ENCODE data around the gene EFNB3. TPM values are rescaled to one million over a fixed set of nuclear protein-coding genes. Genes with fewer than 3 reads are reported as not detected.

EFNB3 gene
- total and polyA plus RNA-seq, 10 of the 15 experiments (the other 5 are each of a cell fraction or from before 2014, with no cell fraction given): 0.01 to 0.13 (median 0.04) TPM; not detected in 5

- TF ChIP-seq TARDBP (IDR thresholded peaks at IDR 0.05; ENCODE audit: borderline replicate concordance) (no peak), IRF5 (IDR thresholded peaks at IDR 0.05; ENCODE audit: borderline replicate concordance) (no peak), NRF1 (conservative IDR thresholded peaks at IDR 0.05; ENCODE audit: low read depth, low read length) (no peak), NFYB (IDR thresholded peaks at IDR 0.05; ENCODE audit: insufficient read depth, low read depth, low read length) (no peak), SMAD5 (IDR thresholded peaks at IDR 0.05; ENCODE audit: low read depth) (peak; percentile 93), BHLHE40 (IDR thresholded peaks at IDR 0.05; ENCODE audit: borderline replicate concordance in 1 of 2, low read depth in 2 of 2, low read length in 1 of 2) (peak; percentile 97), ASH2L (IDR thresholded peaks at IDR 0.05; ENCODE audit: borderline replicate concordance, low read depth) (no peak), DPF2 (IDR thresholded peaks at IDR 0.05) (no peak; the same call in 1 of the 2 replicates), SRF (IDR thresholded peaks at IDR 0.05; ENCODE audit: low read depth in 2 of 2, low read length in 2 of 2) (no peak), BACH1 (IDR thresholded peaks at IDR 0.05; ENCODE audit: borderline replicate concordance) (peak; percentile 62; the same call in 1 of the 2 replicates), SMAD1 (IDR thresholded peaks at IDR 0.05; ENCODE audit: low read depth, partially characterized antibody) (peak; percentile 81), SUPT20H (IDR thresholded peaks at IDR 0.05; ENCODE audit: borderline replicate concordance, control insufficient read depth, low read depth, low read length) (no peak), ZNF592 (IDR thresholded peaks at IDR 0.05) (no peak), LARP7 (IDR thresholded peaks at IDR 0.05) (no peak), RBBP5 (conservative IDR thresholded peaks at IDR 0.05) (no peak)
- TF ChIP-seq, protein P1, sequence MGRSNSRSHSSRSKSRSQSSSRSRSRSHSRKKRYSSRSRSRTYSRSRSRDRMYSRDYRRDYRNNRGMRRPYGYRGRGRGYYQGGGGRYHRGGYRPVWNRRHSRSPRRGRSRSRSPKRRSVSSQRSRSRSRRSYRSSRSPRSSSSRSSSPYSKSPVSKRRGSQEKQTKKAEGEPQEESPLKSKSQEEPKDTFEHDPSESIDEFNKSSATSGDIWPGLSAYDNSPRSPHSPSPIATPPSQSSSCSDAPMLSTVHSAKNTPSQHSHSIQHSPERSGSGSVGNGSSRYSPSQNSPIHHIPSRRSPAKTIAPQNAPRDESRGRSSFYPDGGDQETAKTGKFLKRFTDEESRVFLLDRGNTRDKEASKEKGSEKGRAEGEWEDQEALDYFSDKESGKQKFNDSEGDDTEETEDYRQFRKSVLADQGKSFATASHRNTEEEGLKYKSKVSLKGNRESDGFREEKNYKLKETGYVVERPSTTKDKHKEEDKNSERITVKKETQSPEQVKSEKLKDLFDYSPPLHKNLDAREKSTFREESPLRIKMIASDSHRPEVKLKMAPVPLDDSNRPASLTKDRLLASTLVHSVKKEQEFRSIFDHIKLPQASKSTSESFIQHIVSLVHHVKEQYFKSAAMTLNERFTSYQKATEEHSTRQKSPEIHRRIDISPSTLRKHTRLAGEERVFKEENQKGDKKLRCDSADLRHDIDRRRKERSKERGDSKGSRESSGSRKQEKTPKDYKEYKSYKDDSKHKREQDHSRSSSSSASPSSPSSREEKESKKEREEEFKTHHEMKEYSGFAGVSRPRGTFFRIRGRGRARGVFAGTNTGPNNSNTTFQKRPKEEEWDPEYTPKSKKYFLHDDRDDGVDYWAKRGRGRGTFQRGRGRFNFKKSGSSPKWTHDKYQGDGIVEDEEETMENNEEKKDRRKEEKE (IDR thresholded peaks at IDR 0.05): peak; percentile 94
- TF ChIP-seq, protein P2, sequence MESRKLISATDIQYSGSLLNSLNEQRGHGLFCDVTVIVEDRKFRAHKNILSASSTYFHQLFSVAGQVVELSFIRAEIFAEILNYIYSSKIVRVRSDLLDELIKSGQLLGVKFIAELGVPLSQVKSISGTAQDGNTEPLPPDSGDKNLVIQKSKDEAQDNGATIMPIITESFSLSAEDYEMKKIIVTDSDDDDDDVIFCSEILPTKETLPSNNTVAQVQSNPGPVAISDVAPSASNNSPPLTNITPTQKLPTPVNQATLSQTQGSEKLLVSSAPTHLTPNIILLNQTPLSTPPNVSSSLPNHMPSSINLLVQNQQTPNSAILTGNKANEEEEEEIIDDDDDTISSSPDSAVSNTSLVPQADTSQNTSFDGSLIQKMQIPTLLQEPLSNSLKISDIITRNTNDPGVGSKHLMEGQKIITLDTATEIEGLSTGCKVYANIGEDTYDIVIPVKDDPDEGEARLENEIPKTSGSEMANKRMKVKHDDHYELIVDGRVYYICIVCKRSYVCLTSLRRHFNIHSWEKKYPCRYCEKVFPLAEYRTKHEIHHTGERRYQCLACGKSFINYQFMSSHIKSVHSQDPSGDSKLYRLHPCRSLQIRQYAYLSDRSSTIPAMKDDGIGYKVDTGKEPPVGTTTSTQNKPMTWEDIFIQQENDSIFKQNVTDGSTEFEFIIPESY (IDR thresholded peaks at IDR 0.05): no peak
- TF ChIP-seq, protein P3, sequence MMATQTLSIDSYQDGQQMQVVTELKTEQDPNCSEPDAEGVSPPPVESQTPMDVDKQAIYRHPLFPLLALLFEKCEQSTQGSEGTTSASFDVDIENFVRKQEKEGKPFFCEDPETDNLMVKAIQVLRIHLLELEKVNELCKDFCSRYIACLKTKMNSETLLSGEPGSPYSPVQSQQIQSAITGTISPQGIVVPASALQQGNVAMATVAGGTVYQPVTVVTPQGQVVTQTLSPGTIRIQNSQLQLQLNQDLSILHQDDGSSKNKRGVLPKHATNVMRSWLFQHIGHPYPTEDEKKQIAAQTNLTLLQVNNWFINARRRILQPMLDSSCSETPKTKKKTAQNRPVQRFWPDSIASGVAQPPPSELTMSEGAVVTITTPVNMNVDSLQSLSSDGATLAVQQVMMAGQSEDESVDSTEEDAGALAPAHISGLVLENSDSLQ (IDR thresholded peaks at IDR 0.05): no peak
These were observed 18.6 kb upstream of the EFNB3 start (continued) for GRCh38 chr17:7686222-7687071.
